ENCODE measurements around the gene FREY1.

- TF ChIP-seq CTCF (IDR thresholded peaks at IDR 0.05; ENCODE audit: insufficient read depth, low read length) (no peak), POLR2AphosphoS5 (IDR thresholded peaks at IDR 0.05; ENCODE audit: low read depth) (no peak), REST (IDR thresholded peaks at IDR 0.05; ENCODE audit: insufficient replicate concordance, low read depth) (no peak), GABPA (IDR thresholded peaks at IDR 0.05; ENCODE audit: low read depth) (no peak)
These were observed 20.8 kb upstream of the FREY1 start for GRCh38 chr11:45927684-45928413.
